GM12873 (cell line): ENCODE results near the gene HIVEP3.

ENCODE experiments used
- TF ChIP-seq, protein P1 (sequence below): IDR thresholded peaks from 2 replicates; pipeline ENCODE4 v1.5.1; 2012; ENCODE audit warnings: low read depth, mild to moderate bottlenecking, moderate library complexity, low read length, control low read depth; ENCODE audit not compliant: insufficient read depth; ENCODE audit errors: missing control alignments

HIVEP3 gene

GRCh38 chr1:41766546-41766945 is 152.2 kb downstream of the HIVEP3 start:
- TF ChIP-seq, protein P1, sequence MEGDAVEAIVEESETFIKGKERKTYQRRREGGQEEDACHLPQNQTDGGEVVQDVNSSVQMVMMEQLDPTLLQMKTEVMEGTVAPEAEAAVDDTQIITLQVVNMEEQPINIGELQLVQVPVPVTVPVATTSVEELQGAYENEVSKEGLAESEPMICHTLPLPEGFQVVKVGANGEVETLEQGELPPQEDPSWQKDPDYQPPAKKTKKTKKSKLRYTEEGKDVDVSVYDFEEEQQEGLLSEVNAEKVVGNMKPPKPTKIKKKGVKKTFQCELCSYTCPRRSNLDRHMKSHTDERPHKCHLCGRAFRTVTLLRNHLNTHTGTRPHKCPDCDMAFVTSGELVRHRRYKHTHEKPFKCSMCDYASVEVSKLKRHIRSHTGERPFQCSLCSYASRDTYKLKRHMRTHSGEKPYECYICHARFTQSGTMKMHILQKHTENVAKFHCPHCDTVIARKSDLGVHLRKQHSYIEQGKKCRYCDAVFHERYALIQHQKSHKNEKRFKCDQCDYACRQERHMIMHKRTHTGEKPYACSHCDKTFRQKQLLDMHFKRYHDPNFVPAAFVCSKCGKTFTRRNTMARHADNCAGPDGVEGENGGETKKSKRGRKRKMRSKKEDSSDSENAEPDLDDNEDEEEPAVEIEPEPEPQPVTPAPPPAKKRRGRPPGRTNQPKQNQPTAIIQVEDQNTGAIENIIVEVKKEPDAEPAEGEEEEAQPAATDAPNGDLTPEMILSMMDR, result no peak

- TF ChIP-seq, protein P1, result no peak
Measured at GRCh38 chr1:41766041-41766440, 152.7 kb downstream of the HIVEP3 start.

- TF ChIP-seq, protein P1, result no peak
Measured at GRCh38 chr1:41765152-41765551, 153.6 kb downstream of the HIVEP3 start.

GRCh38 chr1:41764656-41765055 is 154.1 kb downstream of the HIVEP3 start:
- TF ChIP-seq, protein P1, result no peak

DNA sequence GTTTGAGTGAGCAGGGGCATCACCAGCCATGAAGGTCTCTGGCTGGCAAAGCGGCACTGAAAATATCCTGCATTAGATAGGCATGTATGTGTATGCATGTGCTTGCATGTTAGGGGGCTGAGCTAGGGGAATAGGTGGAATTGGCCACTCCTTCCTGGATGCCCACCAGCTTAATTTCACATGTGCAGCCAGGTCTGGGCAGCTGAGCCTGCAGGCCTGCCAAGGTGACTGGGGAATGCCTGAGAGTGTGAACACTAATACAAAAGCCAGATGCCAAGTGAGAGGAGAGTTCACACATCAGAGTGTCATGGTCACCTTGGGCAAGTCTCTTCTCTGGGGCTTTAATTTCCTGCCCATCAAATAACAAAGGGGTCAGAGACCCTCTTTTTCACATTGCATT is 155.9 kb downstream of the HIVEP3 start:
- TF ChIP-seq, protein P1, result no peak

DNA sequence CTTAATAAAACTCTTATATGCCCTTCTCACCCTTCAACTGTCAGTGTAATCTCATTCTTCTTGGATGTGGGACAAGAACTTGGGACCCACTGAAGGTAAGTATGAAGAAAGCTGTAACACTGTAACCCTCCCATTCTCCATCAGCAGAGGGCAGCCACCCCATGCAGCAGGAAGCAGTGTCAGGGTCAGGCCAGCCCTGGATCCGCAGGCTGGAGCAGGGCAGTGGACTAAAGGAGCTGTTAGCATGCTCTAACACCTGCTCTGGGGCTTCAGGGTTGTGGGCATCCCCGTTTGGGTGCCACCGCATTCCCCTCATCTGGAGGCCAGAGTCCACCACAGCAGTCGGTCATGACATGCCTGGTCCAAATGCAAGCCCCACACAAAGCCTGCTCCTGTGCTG is 156.5 kb downstream of the HIVEP3 start:
- TF ChIP-seq, protein P1, result no peak

DNA sequence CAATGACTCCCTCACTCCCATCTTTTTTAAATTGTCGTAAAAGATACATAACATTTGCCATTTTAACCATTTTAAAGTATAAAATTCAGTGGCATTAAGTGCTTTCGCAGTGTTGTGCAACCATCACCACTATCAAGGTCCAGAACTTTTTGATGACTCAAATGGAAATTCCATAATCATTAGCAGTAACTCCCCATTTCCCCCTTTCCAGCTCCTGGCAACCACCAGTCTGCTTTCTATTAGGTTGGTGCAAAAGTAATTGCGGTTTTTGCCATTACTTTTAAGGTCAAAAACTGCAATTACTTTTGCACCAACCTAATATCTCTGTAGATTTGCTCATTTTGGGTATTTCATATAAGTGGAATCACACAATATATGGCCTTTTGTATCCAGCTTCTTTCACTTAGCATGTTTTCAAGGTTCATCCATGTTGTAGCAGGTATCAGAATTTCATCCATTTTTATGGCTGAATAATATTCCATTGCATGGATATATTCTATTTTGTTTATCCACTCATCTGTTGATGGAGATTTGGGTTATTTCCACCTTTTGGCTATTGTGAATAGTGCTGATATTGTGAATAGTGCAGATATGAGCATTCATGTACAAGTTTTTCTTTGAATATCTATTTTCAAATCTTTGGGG is 159.7 kb downstream of the HIVEP3 start:
- TF ChIP-seq, protein P1, result no peak
